MM.1S (cell line): ENCODE data around the gene FICD.
"Not testable (repeated sequence)": the region's sequence is repeated elsewhere in the genome, so short reads cannot be mapped to it uniquely, and the experiment has no call there.

Source experiments
- CTCF ChIP-seq: fragments of 300-600 bp; sonication (generic); IDR thresholded peaks from 2 replicates; pipeline ENCODE4 v1.5.1; 2016; ENCODE audit warnings: antibody characterized with exemption, low read length, mixed read lengths
- EZH2 ChIP-seq: fragments of 300-600 bp; sonication (generic); optimal IDR thresholded peaks from 2 replicates; pipeline ENCODE3; 2017; ENCODE audit warnings: low read depth, mild to moderate bottlenecking, antibody characterized with exemption, low read length, mixed read lengths

DNA sequence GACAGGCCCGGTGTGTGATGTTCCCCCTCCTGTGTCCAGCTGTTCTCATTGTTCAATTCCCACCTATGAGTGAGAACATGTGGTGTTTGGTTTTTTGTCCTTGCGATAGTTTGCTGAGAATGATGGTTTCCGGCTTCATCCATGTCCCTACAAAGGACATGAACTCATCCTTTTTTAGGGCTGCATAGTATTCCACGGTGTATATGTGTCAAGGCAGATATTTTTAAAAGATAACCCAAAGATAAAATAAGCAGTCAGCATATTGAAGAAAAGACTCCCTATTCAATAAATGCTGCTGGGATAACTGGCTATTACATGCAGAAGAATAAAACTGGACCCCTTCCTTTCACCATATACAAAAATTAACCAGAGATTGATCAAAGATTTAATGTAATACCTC, 28.0 kb upstream of the FICD start:
- not testable (repeated sequence) for TF ChIP-seq CTCF, EZH2
